PFSK-1 (cell line): ENCODE data around the gene MPP3.

Source experiments
- POLR2AphosphoS5 ChIP-seq: IDR thresholded peaks from 2 replicates; pipeline ENCODE4 v1.6.1; 2012; ENCODE audit warnings: low read depth, mild to moderate bottlenecking, control low read depth, low read length, moderate library complexity
- REST ChIP-seq, 2 experiments: IDR thresholded peaks; 2 replicates each; pipeline versions ENCODE4 v1.6.1 to v1.8.0; 2011 to 2012; ENCODE audit warnings: low read depth in 2 of 2, low read length in 2 of 2, control low read depth in 1 of 2, inconsistent platforms in 1 of 2, mild to moderate bottlenecking in 1 of 2, moderate library complexity in 1 of 2; ENCODE audit not compliant: insufficient read depth in 1 of 2
- SIN3A ChIP-seq: IDR thresholded peaks from 2 replicates; pipeline ENCODE4 v1.6.1; 2012; ENCODE audit warnings: mild to moderate bottlenecking, low read length, moderate library complexity, borderline replicate concordance; ENCODE audit not compliant: insufficient read depth
- TAF1 ChIP-seq: IDR thresholded peaks from 2 replicates; pipeline ENCODE4 v1.6.1; 2012; ENCODE audit warnings: low read length, control low read depth, borderline replicate concordance; ENCODE audit not compliant: insufficient read depth

- TF ChIP-seq REST (IDR thresholded peaks at IDR 0.05; ENCODE audit: insufficient read depth in 1 of 2, low read depth in 2 of 2, low read length in 2 of 2), result no peak
- TF ChIP-seq POLR2AphosphoS5, result no peak
- no peak for TF ChIP-seq SIN3A
- TF ChIP-seq TAF1, result no peak
Measured at GRCh38 chr17:43753493-43754129, 79.3 kb downstream of the MPP3 start.
